Globus pallidus (tissue), 1 donor: ENCODE data around the gene CCDC141.

Experiments used
- DNase-seq: peaks from one replicate; pipeline ENCODE4 v3.0.0-alpha.2; 2015; ENCODE audit warnings: low spot score

The CCDC141 gene

GRCh38 chr2:178912416-178913048 is 137.4 kb downstream of the CCDC141 start:
- DNase-seq, result no peak

- no peak for DNase-seq
These were observed 138.9 kb downstream of the CCDC141 start for GRCh38 chr2:178911039-178911438.

GRCh38 chr2:178910005-178910404 is 139.9 kb downstream of the CCDC141 start:
- DNase-seq, result no peak

GRCh38 chr2:178909507-178909906 is 140.4 kb downstream of the CCDC141 start:
- DNase-seq, result no peak

GRCh38 chr2:178908810-178909209 is 141.1 kb downstream of the CCDC141 start:
- no peak for DNase-seq

GRCh38 chr2:178905261-178905660 is 144.7 kb downstream of the CCDC141 start:
- DNase-seq, result no peak

- DNase-seq, result no peak
These were observed 150.3 kb downstream of the CCDC141 start for GRCh38 chr2:178899656-178900055.

GRCh38 chr2:178895872-178896271 is 154.1 kb downstream of the CCDC141 start:
- no peak for DNase-seq

- no peak for DNase-seq
These were observed 154.8 kb downstream of the CCDC141 start for GRCh38 chr2:178895171-178895570.

GRCh38 chr2:178892751-178893625 is 156.9 kb downstream of the CCDC141 start:
- no peak for DNase-seq

GRCh38 chr2:178891959-178892485 is 157.9 kb downstream of the CCDC141 start:
- DNase-seq, result no peak

GRCh38 chr2:178891265-178891958 is 158.5 kb downstream of the CCDC141 start:
- peak; percentile 69 for DNase-seq

- no peak for DNase-seq
These were observed 163.9 kb downstream of the CCDC141 start for GRCh38 chr2:178886006-178886405.

- no peak for DNase-seq
These were observed 165.5 kb downstream of the CCDC141 start for GRCh38 chr2:178884440-178884839.

- no peak for DNase-seq
These were observed 167.1 kb downstream of the CCDC141 start for GRCh38 chr2:178882666-178883440.

GRCh38 chr2:178881075-178881474 is 168.9 kb downstream of the CCDC141 start:
- DNase-seq, result no peak

GRCh38 chr2:178880257-178880656 is 169.7 kb downstream of the CCDC141 start:
- no peak for DNase-seq

- DNase-seq, result no peak
These were observed 172.1 kb downstream of the CCDC141 start for GRCh38 chr2:178877874-178878273.

- peak; percentile 57 for DNase-seq
These were observed 175.3 kb downstream of the CCDC141 start for GRCh38 chr2:178874529-178875240.

GRCh38 chr2:178873912-178874311 is 176.0 kb downstream of the CCDC141 start:
- no peak for DNase-seq

- DNase-seq, result no peak
These were observed 178.4 kb downstream of the CCDC141 start for GRCh38 chr2:178871536-178871935.
